WTC11 (cell line): ENCODE measurements around the gene KPNA4. TPM values are rescaled to one million over a fixed set of nuclear protein-coding genes. Genes with fewer than 3 reads are reported as not detected.

Experiments
- ATAC-seq: fragments of 200-7000 bp; cut with Tn5 transposase; 2 replicates; pipeline ENCODE4 v1.10.0; 2021; ENCODE audit warnings: mild to moderate bottlenecking, moderate library complexity
- CTCF ChIA-PET: fragments of 300-600 bp; sonication (Branson Sonifier 250); formaldehyde crosslinking; loops from one replicate; lab custom pipeline; 2021; ENCODE audit warnings: antibody characterized with exemption; lab: Charles Lee
- POLR2A ChIA-PET: fragments of 350-600 bp; sonication (Branson Sonifier 250); formaldehyde crosslinking; loops from one replicate; lab custom pipeline; 2021; ENCODE audit warnings: antibody characterized with exemption; lab: Charles Lee
- DNase-seq: peaks from one replicate; pipeline ENCODE4 v3.0.0; 2021; ENCODE audit warnings: low spot score
- H3K27ac Mint-ChIP-seq: 2 replicates; pipeline ENCODE4 v1.8.0; 2021; ENCODE audit warnings: mixed read lengths
- H3K27me3 Mint-ChIP-seq: 2 replicates; pipeline ENCODE4 v1.8.0; 2021; ENCODE audit warnings: low read depth, mild to moderate bottlenecking, moderate library complexity, mixed read lengths
- H3K36me3 Mint-ChIP-seq: 2 replicates; pipeline ENCODE4 v1.8.0; 2021; ENCODE audit warnings: mixed read lengths
- H3K4me1 Mint-ChIP-seq: 2 replicates; pipeline ENCODE4 v1.8.0; 2022; ENCODE audit warnings: mixed read lengths
- H3K4me3 Mint-ChIP-seq: 2 replicates; pipeline ENCODE4 v1.8.0; 2021; ENCODE audit warnings: mild to moderate bottlenecking, moderate library complexity, mixed read lengths
- H3K9me3 Mint-ChIP-seq: 2 replicates; pipeline ENCODE4 v1.8.0; 2021; ENCODE audit warnings: mixed read lengths
- ARID4B ChIP-seq: sonication (generic); formaldehyde crosslinking; IDR thresholded peaks from 2 replicates; pipeline ENCODE4 v1.8.0; 2023; ENCODE audit warnings: missing genetic modification reagents, mild to moderate bottlenecking, borderline replicate concordance
- ATF1 ChIP-seq: sonication (generic); formaldehyde crosslinking; IDR thresholded peaks from 2 replicates; pipeline ENCODE4 v1.8.1; 2023; ENCODE audit warnings: mild to moderate bottlenecking, moderate library complexity, missing genetic modification reagents
- ATF3 ChIP-seq: sonication (generic); formaldehyde crosslinking; conservative IDR thresholded peaks from 2 replicates; pipeline ENCODE4 v1.8.1; 2022; ENCODE audit warnings: mild to moderate bottlenecking, missing genetic modification reagents
- CDX4 ChIP-seq: fragments of 250-450 bp; sonication (Bioruptor Pico); IDR thresholded peaks from 2 replicates; pipeline ENCODE4 v1.9.0; 2021; ENCODE audit warnings: moderate library complexity, mild to moderate bottlenecking, inconsistent platforms, borderline replicate concordance
- CREB1 ChIP-seq: sonication (generic); formaldehyde crosslinking; IDR thresholded peaks from 2 replicates; pipeline ENCODE4 v1.8.0; 2023; ENCODE audit warnings: mild to moderate bottlenecking, missing genetic modification reagents
- IRF1 ChIP-seq: sonication (generic); formaldehyde crosslinking; IDR thresholded peaks from 2 replicates; pipeline ENCODE4 v1.8.0; 2023; ENCODE audit warnings: missing genetic modification reagents
- MXD4 ChIP-seq: fragments of 250-450 bp; sonication (Bioruptor Pico); IDR thresholded peaks from 2 replicates; pipeline ENCODE4 v1.8.0; 2021; ENCODE audit warnings: mild to moderate bottlenecking, moderate library complexity, borderline replicate concordance
- NR2C2 ChIP-seq: sonication (generic); formaldehyde crosslinking; IDR thresholded peaks from 2 replicates; pipeline ENCODE4 v1.8.0; 2022; ENCODE audit warnings: mild to moderate bottlenecking, missing genetic modification reagents
- NR3C1 ChIP-seq: sonication (generic); formaldehyde crosslinking; conservative IDR thresholded peaks from 2 replicates; pipeline ENCODE4 v1.8.1; 2023; ENCODE audit warnings: low read depth, mild to moderate bottlenecking, missing genetic modification reagents
- PREB ChIP-seq: sonication (generic); formaldehyde crosslinking; IDR thresholded peaks from 2 replicates; pipeline ENCODE4 v1.8.1; 2022; ENCODE audit warnings: mild to moderate bottlenecking, missing genetic modification reagents, moderate library complexity, borderline replicate concordance
- SMAD4 ChIP-seq: sonication (generic); formaldehyde crosslinking; IDR thresholded peaks from 2 replicates; pipeline ENCODE4 v1.8.0; 2022; ENCODE audit warnings: mild to moderate bottlenecking, missing genetic modification reagents
- SOX15 ChIP-seq: fragments of 250-450 bp; sonication (Bioruptor Pico); IDR thresholded peaks from 2 replicates; pipeline ENCODE4 v1.9.0; 2021; ENCODE audit warnings: mild to moderate bottlenecking
- SP1 ChIP-seq: sonication (generic); formaldehyde crosslinking; conservative IDR thresholded peaks from 2 replicates; pipeline ENCODE4 v1.8.1; 2022; ENCODE audit warnings: missing genetic modification reagents
- TEAD4 ChIP-seq: sonication (generic); formaldehyde crosslinking; IDR thresholded peaks from 2 replicates; pipeline ENCODE4 v1.8.0; 2022; ENCODE audit warnings: mild to moderate bottlenecking, missing genetic modification reagents
- ZNF232 ChIP-seq: sonication (generic); formaldehyde crosslinking; IDR thresholded peaks from 2 replicates; pipeline ENCODE4 v1.8.0; 2022; ENCODE audit warnings: mild to moderate bottlenecking, missing genetic modification reagents
- ZNF281 ChIP-seq: sonication (generic); formaldehyde crosslinking; IDR thresholded peaks from 2 replicates; pipeline ENCODE4 v1.8.0; 2023; ENCODE audit warnings: mild to moderate bottlenecking, missing genetic modification reagents
- ZNF317 ChIP-seq: sonication (generic); formaldehyde crosslinking; IDR thresholded peaks from 2 replicates; pipeline ENCODE4 v1.8.1; 2023; ENCODE audit warnings: low read depth, mild to moderate bottlenecking, moderate library complexity, missing genetic modification reagents, borderline replicate concordance
- ZNF512 ChIP-seq: sonication (generic); formaldehyde crosslinking; IDR thresholded peaks from 2 replicates; pipeline ENCODE4 v1.8.1; 2022; ENCODE audit warnings: missing genetic modification reagents, borderline replicate concordance
- ZNF671 ChIP-seq: fragments of 250-450 bp; sonication (Bioruptor Pico); IDR thresholded peaks from 2 replicates; pipeline ENCODE4 v1.8.0; 2021; ENCODE audit warnings: mild to moderate bottlenecking
- ZSCAN18 ChIP-seq: fragments of 250-450 bp; sonication (Bioruptor Pico); IDR thresholded peaks from 2 replicates; pipeline ENCODE4 v2.1.2; 2022; ENCODE audit warnings: mild to moderate bottlenecking, moderate library complexity
- total RNA-seq: library from RNA; stranded (reverse); gene quantifications from 3 replicates; pipeline ENCODE4 v1.2.3, GENCODE V29; 2021

KPNA4 gene
- total RNA-seq, 1 experiment from 2014 or later, result 52.2 TPM

- no peak for TF ChIP-seq ZNF281 (CRISPR knock-in tag)
- no peak for TF ChIP-seq NR2C2
- no peak for TF ChIP-seq SP1
- no peak for TF ChIP-seq ZNF671 (CRISPR knock-in tag)
These were observed 7.8 kb downstream of the KPNA4 start (continued) for GRCh38 chr3:160557571-160557970.

- H3K4me3 Mint-ChIP-seq, result no peak overlapping the region
- no peak for TF ChIP-seq ZNF317 (CRISPR knock-in tag)
- no peak for TF ChIP-seq PREB
- no peak for TF ChIP-seq CREB1 (CRISPR knock-in tag)
- TF ChIP-seq SP1, result no peak
- TF ChIP-seq IRF1 (CRISPR knock-in tag), result no peak
- no peak for TF ChIP-seq MXD4 (CRISPR knock-in tag)
- TF ChIP-seq CDX4 (CRISPR knock-in tag), result no peak
- TF ChIP-seq ZSCAN18 (CRISPR knock-in tag), result no peak
- TF ChIP-seq ZNF512 (CRISPR knock-in tag), result no peak
- no peak for TF ChIP-seq ZNF232 (CRISPR knock-in tag)
- TF ChIP-seq SOX15 (CRISPR knock-in tag), result no peak
- TF ChIP-seq SMAD4 (CRISPR knock-in tag), result no peak
- no peak for TF ChIP-seq ATF1 (CRISPR knock-in tag)
- no peak for TF ChIP-seq NR3C1 (CRISPR knock-in tag)
- H3K4me1 Mint-ChIP-seq, result peaks cover 28% of the 10 kb centered on the region
- CTCF ChIA-PET, result no interaction called here
- DNase-seq, result no peak
- H3K27ac Mint-ChIP-seq, result no peak overlapping the region
- ATAC-seq, result no peak
- H3K9me3 Mint-ChIP-seq, result peaks cover 13% of the 10 kb centered on the region
- no peaks in the 10 kb centered on the region for H3K27me3 Mint-ChIP-seq
- POLR2A ChIA-PET, result no interaction called here
- peaks cover 5% of the 10 kb centered on the region for H3K36me3 Mint-ChIP-seq
These were observed 9.2 kb downstream of the KPNA4 start for GRCh38 chr3:160556141-160556540.

GRCh38 chr3:160554980-160555379, 10.4 kb downstream of the KPNA4 start:
- Mint-ChIP-seq H3K27me3 (no peaks in the 10 kb centered on the region), H3K4me1 (peaks cover 28% of the 10 kb centered on the region), H3K27ac (no peak overlapping the region), H3K9me3 (peaks cover 23% of the 10 kb centered on the region), H3K4me3 (no peak overlapping the region), H3K36me3 (peaks cover 16% of the 10 kb centered on the region)
- TF ChIP-seq TEAD4 (CRISPR knock-in tag), result no peak
- TF ChIP-seq IRF1 (CRISPR knock-in tag), result no peak
- no peak for TF ChIP-seq ZNF671 (CRISPR knock-in tag)
- no peak for TF ChIP-seq ATF3
- TF ChIP-seq ARID4B (CRISPR knock-in tag), result no peak
- ATAC-seq, result peak; percentile 36
- ChIA-PET CTCF (no interaction called here), POLR2A (no interaction called here)
- no peak for DNase-seq
